Measurements from ENCODE around the gene MB21D2. TPM values are rescaled to one million over a fixed set of nuclear protein-coding genes. Genes with fewer than 3 reads are reported as not detected.

MB21D2 gene
- total RNA-seq, 1 donor, result 25.0 TPM

- DNase-seq (ENCODE audit: low read depth), result peak; percentile 6
- TF ChIP-seq CTCF (IDR thresholded peaks at IDR 0.05; ENCODE audit: insufficient read depth, low read depth, low read length), result peak; percentile 49
- H3K4me3 ChIP-seq (ENCODE audit: low read depth, low read length), result no peak overlapping the region
Measured at GRCh38 chr3:192772240-192772894, 145.3 kb downstream of the MB21D2 start.

GRCh38 chr3:192758654-192759053, 159.0 kb downstream of the MB21D2 start:
- no peak for TF ChIP-seq CTCF (IDR thresholded peaks at IDR 0.05; ENCODE audit: insufficient read depth, low read depth, low read length)
- DNase-seq (ENCODE audit: low read depth), result no peak
- H3K4me3 ChIP-seq (ENCODE audit: low read depth, low read length), result no peak overlapping the region

GRCh38 chr3:192751148-192751547, 166.5 kb downstream of the MB21D2 start:
- no peak for TF ChIP-seq CTCF (IDR thresholded peaks at IDR 0.05; ENCODE audit: insufficient read depth, low read depth, low read length)
- DNase-seq (ENCODE audit: low read depth), result no peak
- H3K4me3 ChIP-seq (ENCODE audit: low read depth, low read length), result no peak overlapping the region

- no peak for TF ChIP-seq CTCF (IDR thresholded peaks at IDR 0.05; ENCODE audit: insufficient read depth, low read depth, low read length)
Measured at GRCh38 chr3:192750201-192750600, 167.5 kb downstream of the MB21D2 start.

GRCh38 chr3:192747746-192748145, 169.9 kb downstream of the MB21D2 start:
- DNase-seq (ENCODE audit: low read depth), result no peak
- no peak for TF ChIP-seq CTCF (IDR thresholded peaks at IDR 0.05; ENCODE audit: insufficient read depth, low read depth, low read length)
- no peak overlapping the region for H3K4me3 ChIP-seq (ENCODE audit: low read depth, low read length)

More at GRCh38 chr3:192750201-192750600, 167.5 kb downstream of the MB21D2 start:
- no peak overlapping the region for H3K4me3 ChIP-seq (ENCODE audit: low read depth, low read length)
- DNase-seq (ENCODE audit: low read depth), result no peak

GRCh38 chr3:192747145-192747544, 170.5 kb downstream of the MB21D2 start:
- TF ChIP-seq CTCF (IDR thresholded peaks at IDR 0.05; ENCODE audit: insufficient read depth, low read depth, low read length), result no peak
- DNase-seq (ENCODE audit: low read depth), result no peak
- no peak overlapping the region for H3K4me3 ChIP-seq (ENCODE audit: low read depth, low read length)

Other genes starting within 250 kb of the MB21D2 start
- under 0.01 TPM in 1 of 2 replicates, not detected in the other for gene FGF12, start 190.3 kb downstream of the MB21D2 start, total RNA-seq

All from fibroblast of villous mesenchyme (primary cell).